IMR-90 (cell line): ENCODE data around the gene PPP1R1C. TPM values are rescaled to one million over a fixed set of nuclear protein-coding genes. Genes with fewer than 3 reads are reported as not detected.

Experiments
- ATAC-seq: fragments of 200-7000 bp; cut with Tn5 transposase; 2 replicates; pipeline ENCODE4 v1.9.1; 2020; ENCODE audit warnings: low read depth, mild to moderate bottlenecking, moderate library complexity
- BruUV-seq: library from RNA; stranded (reverse); fragments of 400-500 nt; replicated peaks from 2 replicates; lab custom pipeline; 2021; lab: Mats Ljungman, UMichigan
- CTCF ChIA-PET: fragments of 300-600 bp; formaldehyde crosslinking; extraction: SDS; loops from one replicate; lab custom pipeline; 2021; ENCODE audit warnings: antibody characterized with exemption; lab: Yijun Ruan, JAX
- POLR2A ChIA-PET: fragments of 300-600 bp; sonication (Branson Sonifier 250); formaldehyde crosslinking; loops from one replicate; lab custom pipeline; 2022; ENCODE audit warnings: antibody characterized with exemption; ENCODE audit not compliant: unreplicated experiment; lab: Charles Lee
- DNase-seq: peaks from one replicate; pipeline ENCODE4 v3.0.0; 2013
- H2AFZ ChIP-seq: replicated peaks from 2 replicates; pipeline ENCODE3; 2013; ENCODE audit warnings: low read length, mild to moderate bottlenecking; ENCODE audit not compliant: poor library complexity
- H2AK5ac ChIP-seq: 2 replicates; pipeline ENCODE4 v1.6.1; 2013; ENCODE audit warnings: low read depth, low read length, inconsistent platforms
- H2AK9ac ChIP-seq: replicated peaks from 2 replicates; pipeline ENCODE3; 2013; ENCODE audit warnings: mild to moderate bottlenecking, low read depth, low read length, moderate library complexity; ENCODE audit not compliant: poor library complexity
- H2BK120ac ChIP-seq: 2 replicates; pipeline ENCODE4 v1.6.1; 2013; ENCODE audit warnings: low read depth, low read length, inconsistent platforms
- H2BK15ac ChIP-seq: 3 replicates; pipeline ENCODE4 v1.6.1; 2013; ENCODE audit warnings: low read depth, low read length, inconsistent platforms
- H2BK20ac ChIP-seq: 2 replicates; pipeline ENCODE4 v1.6.1; 2013; ENCODE audit warnings: low read depth, mild to moderate bottlenecking, inconsistent platforms, low read length, moderate library complexity
- H2BK5ac ChIP-seq: 2 replicates; pipeline ENCODE4 v1.6.1; 2013; ENCODE audit warnings: mild to moderate bottlenecking, low read depth, low read length, inconsistent platforms; ENCODE audit not compliant: poor library complexity, severe bottlenecking
- H3K14ac ChIP-seq: replicated peaks from 2 replicates; pipeline ENCODE4 v1.6.1; 2013; ENCODE audit warnings: low read depth, low read length, inconsistent platforms
- H3K18ac ChIP-seq: 2 replicates; pipeline ENCODE4 v1.6.1; 2013; ENCODE audit warnings: low read depth, low read length, control low read depth
- H3K23ac ChIP-seq: 2 replicates; pipeline ENCODE4 v1.6.1; 2013; ENCODE audit warnings: low read depth, low read length, inconsistent platforms
- H3K27ac ChIP-seq: 2 replicates; pipeline ENCODE4 v1.5.1; 2013; ENCODE audit warnings: mild to moderate bottlenecking, control low read depth, low read length; ENCODE audit not compliant: insufficient read depth
- H3K27me3 ChIP-seq: 2 replicates; pipeline ENCODE4 v1.6.1; 2013; ENCODE audit warnings: low read length; ENCODE audit not compliant: control insufficient read depth, insufficient read depth
- H3K36me3 ChIP-seq: 2 replicates; pipeline ENCODE4 v1.6.1; 2013; ENCODE audit warnings: low read length, mixed read lengths; ENCODE audit not compliant: control insufficient read depth, insufficient read depth
- H3K4ac ChIP-seq: 2 replicates; pipeline ENCODE4 v1.6.1; 2013; ENCODE audit warnings: low read depth, low read length, inconsistent platforms
- H3K4me1 ChIP-seq: 2 replicates; pipeline ENCODE4 v1.6.1; 2013; ENCODE audit warnings: low read length, mixed read lengths; ENCODE audit not compliant: control insufficient read depth, insufficient read depth
- H3K4me2 ChIP-seq: 2 replicates; pipeline ENCODE4 v1.6.1; 2013; ENCODE audit warnings: low read depth, mild to moderate bottlenecking, control low read depth, low read length, moderate library complexity
- H3K4me3 ChIP-seq: 2 replicates; pipeline ENCODE4 v1.5.1; 2013; ENCODE audit warnings: low read depth, mild to moderate bottlenecking, control low read depth, low read length, moderate library complexity; ENCODE audit not compliant: insufficient read depth
- H3K56ac ChIP-seq: 2 replicates; pipeline ENCODE4 v1.6.1; 2013; ENCODE audit warnings: low read length, inconsistent platforms; ENCODE audit not compliant: insufficient read depth; ENCODE audit errors: extremely low read depth
- H3K79me1 ChIP-seq, 2 experiments: 2 replicates each; pipeline ENCODE4 v1.6.1; 2013; ENCODE audit warnings: low read length in 2 of 2, inconsistent platforms in 1 of 2, low read depth in 1 of 2
- H3K9ac ChIP-seq: 2 replicates; pipeline ENCODE4 v1.6.1; 2013; ENCODE audit warnings: low read depth, low read length, control low read depth
- H3K9me1 ChIP-seq: 2 replicates; pipeline ENCODE4 v1.6.1; 2013; ENCODE audit warnings: low read length, inconsistent platforms; ENCODE audit not compliant: insufficient read depth
- H3K9me3 ChIP-seq: 2 replicates; pipeline ENCODE4 v1.6.1; 2013; ENCODE audit warnings: low read length; ENCODE audit not compliant: control insufficient read depth, insufficient read depth
- H4K20me1 ChIP-seq: 2 replicates; pipeline ENCODE4 v1.6.1; 2013; ENCODE audit warnings: low read length, inconsistent platforms; ENCODE audit not compliant: insufficient read depth
- H4K5ac ChIP-seq: 2 replicates; pipeline ENCODE4 v1.6.1; 2013; ENCODE audit warnings: mild to moderate bottlenecking, low read depth, low read length, control low read depth
- H4K8ac ChIP-seq, 2 experiments: 2 replicates each; pipeline ENCODE4 v1.6.1; 2013; ENCODE audit warnings: low read depth in 2 of 2, low read length in 2 of 2, control low read depth in 1 of 2, inconsistent platforms in 1 of 2
- H4K91ac ChIP-seq: 2 replicates; pipeline ENCODE4 v1.6.1; 2013; ENCODE audit warnings: low read depth, low read length, inconsistent platforms; ENCODE audit not compliant: insufficient read depth
- BHLHE40 ChIP-seq: fragments of 150-350 bp; IDR thresholded peaks from 2 replicates; pipeline ENCODE4 v1.6.1; 2016; ENCODE audit warnings: mild to moderate bottlenecking, low read depth, low read length
- CTCF ChIP-seq: conservative IDR thresholded peaks from 2 replicates; pipeline ENCODE4 v1.5.1; 2012; ENCODE audit warnings: mild to moderate bottlenecking, low read depth, low read length, improper control_type of control experiment
- ELK1 ChIP-seq: fragments of 150-350 bp; IDR thresholded peaks from 2 replicates; pipeline ENCODE4 v1.6.1; 2016; ENCODE audit warnings: low read depth, mild to moderate bottlenecking, low read length, moderate library complexity, borderline replicate concordance
- FOS ChIP-seq: fragments of 150-350 bp; IDR thresholded peaks from 2 replicates; pipeline ENCODE4 v1.6.1; 2016; ENCODE audit warnings: low read depth, low read length
- MAFK ChIP-seq: IDR thresholded peaks from 2 replicates; pipeline ENCODE4 v1.6.1; 2012; ENCODE audit warnings: low read depth, low read length, improper control_type of control experiment
- MXI1 ChIP-seq: IDR thresholded peaks from 2 replicates; pipeline ENCODE4 v1.6.1; 2012; ENCODE audit warnings: low read depth, mild to moderate bottlenecking, low read length, moderate library complexity, borderline replicate concordance
- NFE2L2 ChIP-seq: fragments of 150-350 bp; IDR thresholded peaks from 2 replicates; pipeline ENCODE4 v1.6.1; 2016; ENCODE audit warnings: low read depth, mild to moderate bottlenecking, low read length
- POLR2A ChIP-seq: IDR thresholded peaks from 2 replicates; pipeline ENCODE4 v1.6.1; 2012; ENCODE audit warnings: mild to moderate bottlenecking, low read depth, low read length
- RFX5 ChIP-seq: IDR thresholded peaks from 2 replicates; pipeline ENCODE4 v1.8.0; 2012; ENCODE audit warnings: low read depth, mild to moderate bottlenecking, low read length, moderate library complexity
- SMC3 ChIP-seq: fragments of 150-350 bp; IDR thresholded peaks from 2 replicates; pipeline ENCODE4 v1.6.1; 2016; ENCODE audit warnings: low read depth, mild to moderate bottlenecking, antibody characterized with exemption, low read length, moderate library complexity
- USF2 ChIP-seq: fragments of 150-350 bp; IDR thresholded peaks from 2 replicates; pipeline ENCODE4 v1.6.1; 2017; ENCODE audit warnings: mild to moderate bottlenecking, antibody characterized with exemption, low read length, low read depth
- dilution Hi-C: fragments of 300-500 bp; cut with HindIII; formaldehyde crosslinking; loops from one replicate; pipeline ENCODE4 v1.14.3; 2018; ENCODE audit warnings: low sequenced_read_pairs; ENCODE audit not compliant: unreplicated experiment
- in situ Hi-C: fragments of 300-500 bp; cut with MboI; formaldehyde crosslinking; loops from 3 replicates; pipeline ENCODE4 v1.14.3; 2019; ENCODE audit warnings: low sequenced_read_pairs, inconsistent platforms, mixed read lengths
- intact Hi-C: fragments of 100-400 bp; cut with micrococcal nuclease; formaldehyde crosslinking; loops from 2 replicates; pipeline ENCODE4 v1.10.0; 2022
- polyA plus RNA-seq, 3 experiments: library from polyadenylated mRNA; depleted of rRNA; stranded (reverse); fragments of >200 nt; gene quantifications; 2 replicates each; pipeline ENCODE4 v1.2.3, GENCODE V29; 2012; ENCODE audit warnings: low replicate concordance in 1 of 3
- total RNA-seq: library from RNA; depleted of rRNA; stranded (reverse); fragments of >200 nt; gene quantifications from 2 replicates; pipeline ENCODE4 v1.2.3, GENCODE V29; 2012

Gene PPP1R1C
- total and polyA plus RNA-seq, 2 of the 4 experiments (the other 2 are of a cell fraction) = 0.10 to 0.36 TPM

- peaks cover 5% of the 10 kb centered on the region; the same call in 1 of the 2 replicates for H3K4me1 ChIP-seq
- ChIA-PET POLR2A (no interaction called here), CTCF (interaction anchor here (0.7 kb wide), 1 partner anchor 11 kb away, joined by 3 read pairs; no protein-coding TSS in a partner anchor)
- H4K20me1 ChIP-seq = no peaks in the 10 kb centered on the region
- no TSS peak for BruUV-seq
- H3K79me1 ChIP-seq = no peaks in the 10 kb centered on the region
- H3K9me3 ChIP-seq = no peaks in the 10 kb centered on the region
- peak overlapping the region in 1 of 2 experiments; percentile 26; a peak in 1 of 4 replicates for H4K8ac ChIP-seq
- H2AFZ ChIP-seq = peak overlapping the region; percentile 34
- H2BK5ac ChIP-seq = no peak overlapping the region
- H2BK120ac ChIP-seq = peak overlapping the region; percentile 16; the same call in 1 of the 2 replicates
- H2BK20ac ChIP-seq = 0 out of 2 replicates have a peak overlapping the region, but pooled peaks have one; percentile 38
- H3K14ac ChIP-seq = peak overlapping the region; percentile 64
- no peak overlapping the region for H3K18ac ChIP-seq
- H3K27ac ChIP-seq = no peak overlapping the region
- H4K5ac ChIP-seq = no peak overlapping the region
- peak overlapping the region; percentile 24; the same call in 1 of the 2 replicates for H3K4ac ChIP-seq
- peak; percentile 37 for DNase-seq
- H4K91ac ChIP-seq = no peak overlapping the region
- peak overlapping the region; percentile 73; the same call in 1 of the 3 replicates for H2BK15ac ChIP-seq
- no peak overlapping the region for H3K4me3 ChIP-seq
- no peaks in the 10 kb centered on the region for H3K36me3 ChIP-seq
- ATAC-seq = 0 out of 2 replicates have a peak, but pooled peaks have one; percentile 32
- H3K23ac ChIP-seq = no peak overlapping the region
- H3K9ac ChIP-seq = no peak overlapping the region
- no peak overlapping the region for H3K4me2 ChIP-seq
- H3K56ac ChIP-seq = no peak overlapping the region
- intact Hi-C loops = no loop called here
- H3K9me1 ChIP-seq = peaks cover 3% of the 10 kb centered on the region; the same call in 1 of the 2 replicates
- dilution Hi-C loops = no loop called here
- in situ Hi-C loops = no loop called here
- peak overlapping the region; percentile 31 for H2AK5ac ChIP-seq
- no peak overlapping the region for H2AK9ac ChIP-seq
- H3K27me3 ChIP-seq = no peaks in the 10 kb centered on the region
- TF ChIP-seq MAFK = no peak
- no peak for TF ChIP-seq USF2
- no peak for TF ChIP-seq SMC3
- TF ChIP-seq POLR2A = no peak
- no peak for TF ChIP-seq ELK1
- no peak for TF ChIP-seq BHLHE40
- no peak for TF ChIP-seq FOS
- TF ChIP-seq CTCF = no peak
- TF ChIP-seq RFX5 = no peak
- TF ChIP-seq MXI1 = no peak
- TF ChIP-seq NFE2L2 = no peak
These were observed 36.6 kb upstream of the PPP1R1C start for GRCh38 chr2:181949047-181949446.
